Measurements from ENCODE around the gene TSPAN12.
"Not testable (repeated sequence)": the region's sequence is repeated elsewhere in the genome, so short reads cannot be mapped to it uniquely, and the experiment has no call there.

DNA sequence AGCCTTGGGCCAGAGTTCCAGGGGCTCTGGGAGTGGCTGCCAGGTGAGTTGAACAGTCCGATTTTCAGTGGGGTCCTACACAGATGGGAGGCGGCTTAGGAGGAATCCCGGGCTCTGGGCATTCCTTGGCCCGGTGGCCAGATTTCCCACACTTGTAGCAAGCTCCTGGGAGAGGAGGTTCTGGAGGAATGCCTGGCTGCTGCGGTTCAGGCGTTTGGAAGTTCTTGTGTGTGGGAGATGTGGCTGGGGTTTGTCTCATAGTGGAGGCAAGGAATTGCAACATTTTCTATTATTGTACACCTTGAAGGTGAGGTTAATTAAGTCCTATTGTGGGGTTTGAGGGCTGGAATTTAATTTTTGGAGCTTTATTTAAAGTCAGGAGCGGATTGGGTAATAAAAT, 77.5 kb downstream of the TSPAN12 start:
- not testable (repeated sequence) for TF ChIP-seq POLR2A (IDR thresholded peaks at IDR 0.05)
- TF ChIP-seq, protein P1, sequence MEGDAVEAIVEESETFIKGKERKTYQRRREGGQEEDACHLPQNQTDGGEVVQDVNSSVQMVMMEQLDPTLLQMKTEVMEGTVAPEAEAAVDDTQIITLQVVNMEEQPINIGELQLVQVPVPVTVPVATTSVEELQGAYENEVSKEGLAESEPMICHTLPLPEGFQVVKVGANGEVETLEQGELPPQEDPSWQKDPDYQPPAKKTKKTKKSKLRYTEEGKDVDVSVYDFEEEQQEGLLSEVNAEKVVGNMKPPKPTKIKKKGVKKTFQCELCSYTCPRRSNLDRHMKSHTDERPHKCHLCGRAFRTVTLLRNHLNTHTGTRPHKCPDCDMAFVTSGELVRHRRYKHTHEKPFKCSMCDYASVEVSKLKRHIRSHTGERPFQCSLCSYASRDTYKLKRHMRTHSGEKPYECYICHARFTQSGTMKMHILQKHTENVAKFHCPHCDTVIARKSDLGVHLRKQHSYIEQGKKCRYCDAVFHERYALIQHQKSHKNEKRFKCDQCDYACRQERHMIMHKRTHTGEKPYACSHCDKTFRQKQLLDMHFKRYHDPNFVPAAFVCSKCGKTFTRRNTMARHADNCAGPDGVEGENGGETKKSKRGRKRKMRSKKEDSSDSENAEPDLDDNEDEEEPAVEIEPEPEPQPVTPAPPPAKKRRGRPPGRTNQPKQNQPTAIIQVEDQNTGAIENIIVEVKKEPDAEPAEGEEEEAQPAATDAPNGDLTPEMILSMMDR (IDR thresholded peaks at IDR 0.05) = not testable (repeated sequence)

Data from ovary (tissue), 3 donors.